ENCODE results near the gene C5orf34. TPM values are rescaled to one million over a fixed set of nuclear protein-coding genes. Genes with fewer than 3 reads are reported as not detected.
"Not testable (repeated sequence)": the region's sequence is repeated elsewhere in the genome, so short reads cannot be mapped to it uniquely, and the experiment has no call there.

Gene C5orf34
- total and polyA plus RNA-seq, 2 donors from 2014 or later, result 0.71 to 2.3 TPM

GRCh38 chr5:43467100-43467499, 47.8 kb downstream of the C5orf34 start:
- Histone ChIP-seq H3K4me1 (ENCODE audit: control insufficient read depth in 2 of 3, insufficient read depth in 2 of 3, low read depth in 1 of 3, low read length in 3 of 3) (no peaks in the 10 kb centered on the region), H3K9me3 (ENCODE audit: control insufficient read depth in 2 of 3, insufficient read depth in 1 of 3, low read length in 3 of 3) (peaks cover 0 to 16% (median 3%) of the 10 kb centered on the region in 3 donors), H3K9ac (ENCODE audit: low read length in 3 of 3) (no peak overlapping the region), H3K36me3 (ENCODE audit: control insufficient read depth in 2 of 3, insufficient read depth in 3 of 3, low read length in 3 of 3) (peaks cover 0 to 3% (median 0%) of the 10 kb centered on the region in 3 donors), H3K4me3 (ENCODE audit: low read length in 3 of 3) (no peak overlapping the region), H3K27ac (ENCODE audit: low read depth in 2 of 2, low read length in 2 of 2) (no peak overlapping the region), H3K27me3 (ENCODE audit: control insufficient read depth, insufficient read depth, low read length) (no peaks in the 10 kb centered on the region)
- FAIRE-seq, result no peak
- DNase-seq, result no peak
- no peak for TF ChIP-seq CTCF (IDR thresholded peaks at IDR 0.05; ENCODE audit: borderline replicate concordance, extremely low read depth, insufficient read depth)
- intact Hi-C loops (cut with DNase I), result no loop called here

- H3K27me3 ChIP-seq (ENCODE audit: control insufficient read depth, insufficient read depth, low read length); H3K4me1 ChIP-seq (ENCODE audit: control insufficient read depth in 2 of 3, insufficient read depth in 2 of 3, low read depth in 1 of 3, low read length in 3 of 3); H3K4me3 ChIP-seq (ENCODE audit: low read length in 3 of 3); H3K36me3 ChIP-seq (ENCODE audit: control insufficient read depth in 2 of 3, insufficient read depth in 3 of 3, low read length in 3 of 3); intact Hi-C loops (cut with DNase I); FAIRE-seq; H3K27ac ChIP-seq (ENCODE audit: low read depth in 2 of 2, low read length in 2 of 2); DNase-seq; H3K9ac ChIP-seq (ENCODE audit: low read length in 3 of 3): not testable (repeated sequence)
- peaks cover 0 to 16% (median 3%) of the 10 kb centered on the region in 3 donors for H3K9me3 ChIP-seq (ENCODE audit: control insufficient read depth in 2 of 3, insufficient read depth in 1 of 3, low read length in 3 of 3)
These were observed 49.5 kb downstream of the C5orf34 start for GRCh38 chr5:43465455-43465854.

GRCh38 chr5:43461066-43461465, 53.9 kb downstream of the C5orf34 start:
- H3K36me3 ChIP-seq (ENCODE audit: control insufficient read depth in 2 of 3, insufficient read depth in 3 of 3, low read length in 3 of 3), result peaks cover 0 to under 1% (median 0%) of the 10 kb centered on the region in 3 donors
- TF ChIP-seq CTCF (IDR thresholded peaks at IDR 0.05; ENCODE audit: borderline replicate concordance, extremely low read depth, insufficient read depth), result no peak
- no peak overlapping the region for H3K4me3 ChIP-seq (ENCODE audit: low read length in 3 of 3)
- no peak overlapping the region for H3K27ac ChIP-seq (ENCODE audit: low read depth in 2 of 2, low read length in 2 of 2)
- DNase-seq (no peak), FAIRE-seq (no peak)
- peaks cover 0 to 8% (median 3%) of the 10 kb centered on the region in 3 donors for H3K9me3 ChIP-seq (ENCODE audit: control insufficient read depth in 2 of 3, insufficient read depth in 1 of 3, low read length in 3 of 3)
- intact Hi-C loops (cut with DNase I), result no loop called here
- no peak overlapping the region for H3K9ac ChIP-seq (ENCODE audit: low read length in 3 of 3)
- no peaks in the 10 kb centered on the region for H3K27me3 ChIP-seq (ENCODE audit: control insufficient read depth, insufficient read depth, low read length)
- H3K4me1 ChIP-seq (ENCODE audit: control insufficient read depth in 2 of 3, insufficient read depth in 2 of 3, low read depth in 1 of 3, low read length in 3 of 3), result no peaks in the 10 kb centered on the region

GRCh38 chr5:43456556-43456955, 58.4 kb downstream of the C5orf34 start:
- H3K27me3 ChIP-seq (ENCODE audit: control insufficient read depth, insufficient read depth, low read length), result no peaks in the 10 kb centered on the region
- H3K27ac ChIP-seq (ENCODE audit: low read depth in 2 of 2, low read length in 2 of 2), result no peak overlapping the region
- no peak for TF ChIP-seq CTCF (IDR thresholded peaks at IDR 0.05; ENCODE audit: borderline replicate concordance, extremely low read depth, insufficient read depth)
- intact Hi-C loops (cut with DNase I), result no loop called here
- no peak for FAIRE-seq
- H3K9me3 ChIP-seq (ENCODE audit: control insufficient read depth in 2 of 3, insufficient read depth in 1 of 3, low read length in 3 of 3), result peaks cover 0 to 7% (median 3%) of the 10 kb centered on the region in 3 donors
- DNase-seq, result no peak
- H3K4me3 ChIP-seq (ENCODE audit: low read length in 3 of 3), result no peak overlapping the region
- no peak overlapping the region for H3K9ac ChIP-seq (ENCODE audit: low read length in 3 of 3)
- no peaks in the 10 kb centered on the region for H3K4me1 ChIP-seq (ENCODE audit: control insufficient read depth in 2 of 3, insufficient read depth in 2 of 3, low read depth in 1 of 3, low read length in 3 of 3)
- no peaks in the 10 kb centered on the region for H3K36me3 ChIP-seq (ENCODE audit: control insufficient read depth in 2 of 3, insufficient read depth in 3 of 3, low read length in 3 of 3)

GRCh38 chr5:43441575-43441974, 73.4 kb downstream of the C5orf34 start:
- H3K9me3 ChIP-seq (ENCODE audit: control insufficient read depth in 2 of 3, insufficient read depth in 1 of 3, low read length in 3 of 3); H3K27me3 ChIP-seq (ENCODE audit: control insufficient read depth, insufficient read depth, low read length); intact Hi-C loops (cut with DNase I); H3K9ac ChIP-seq (ENCODE audit: low read length in 3 of 3); DNase-seq; H3K4me1 ChIP-seq (ENCODE audit: control insufficient read depth in 2 of 3, insufficient read depth in 2 of 3, low read depth in 1 of 3, low read length in 3 of 3); FAIRE-seq; H3K4me3 ChIP-seq (ENCODE audit: low read length in 3 of 3); H3K36me3 ChIP-seq (ENCODE audit: control insufficient read depth in 2 of 3, insufficient read depth in 3 of 3, low read length in 3 of 3); H3K27ac ChIP-seq (ENCODE audit: low read depth in 2 of 2, low read length in 2 of 2): not testable (repeated sequence)
